ENCODE data around the gene B4GAT1. TPM values are rescaled to one million over a fixed set of nuclear protein-coding genes. Genes with fewer than 3 reads are reported as not detected.
A peak's percentile ranks its signal among the peaks of the same experiment; 100 is the strongest.
"Not testable (repeated sequence)": the region's sequence is repeated elsewhere in the genome, so short reads cannot be mapped to it uniquely, and the experiment has no call there.

Gene B4GAT1
- polyA plus RNA-seq, 1 experiment: 15.9 TPM

- ChIA-PET CTCF (interaction anchor here (0.6 to 9.5 kb wide), 44 partner anchors 9 to 538 kb away, joined by 3 to 98 read pairs (median 5); partner anchors contain the start of genes MRPL11, NPAS4, SLC29A2 and YIF1A), POLR2A (interaction anchor here (0.7 to 1.1 kb wide), 2 partner anchors 38 to 80 kb away, joined by 3 read pairs; no protein-coding TSS in a partner anchor)
- peak; percentile 66 for DNase-seq (ENCODE audit: low read depth, low spot score)
- peak; percentile 95 for TF ChIP-seq CTCF (IDR thresholded peaks at IDR 0.05; ENCODE audit: low read depth, low read length)
- Histone ChIP-seq H3K9me3 (ENCODE audit: control insufficient read depth, insufficient read depth, low read length) (no peaks in the 10 kb centered on the region), H3K4me3 (ENCODE audit: low read depth, low read length) (peak overlapping the region; percentile 41), H3K27ac (ENCODE audit: low read depth, low read length) (no peak overlapping the region), H3K27me3 (ENCODE audit: control insufficient read depth, insufficient read depth, low read length) (no peaks in the 10 kb centered on the region)
Measured at GRCh38 chr11:66386171-66387069, 39.0 kb upstream of the B4GAT1 start.

- CTCF ChIA-PET: interaction anchor here (1.3 to 9.5 kb wide), 3 partner anchors 34 to 72 kb away, joined by 4 to 98 read pairs (median 16); partner anchors contain the start of gene BRMS1
- DNase-seq (ENCODE audit: low read depth, low spot score); H3K9me3 ChIP-seq (ENCODE audit: control insufficient read depth, insufficient read depth, low read length); H3K27me3 ChIP-seq (ENCODE audit: control insufficient read depth, insufficient read depth, low read length); POLR2A ChIA-PET; H3K27ac ChIP-seq (ENCODE audit: low read depth, low read length); H3K4me3 ChIP-seq (ENCODE audit: low read depth, low read length): not testable (repeated sequence)
Measured at GRCh38 chr11:66384316-66384715, 36.9 kb upstream of the B4GAT1 start.

GRCh38 chr11:66380264-66380663, 32.8 kb upstream of the B4GAT1 start:
- ChIA-PET CTCF (interaction anchor here (0.6 to 1.6 kb wide), 3 partner anchors 9 to 69 kb away, joined by 4 to 6 read pairs (median 5); no protein-coding TSS in a partner anchor), POLR2A (interaction anchor here (0.8 kb wide), 1 partner anchor 28 kb away, joined by 7 read pairs; no protein-coding TSS in a partner anchor)

GRCh38 chr11:66373690-66374287, 26.4 kb upstream of the B4GAT1 start:
- POLR2A ChIA-PET; H3K27ac ChIP-seq (ENCODE audit: low read depth, low read length); H3K9me3 ChIP-seq (ENCODE audit: control insufficient read depth, insufficient read depth, low read length); H3K4me3 ChIP-seq (ENCODE audit: low read depth, low read length); DNase-seq (ENCODE audit: low read depth, low spot score): not testable (repeated sequence)
- peaks cover 14% of the 10 kb centered on the region for H3K27me3 ChIP-seq (ENCODE audit: control insufficient read depth, insufficient read depth, low read length)
- CTCF ChIA-PET: interaction anchor here (0.6 to 1.6 kb wide), 4 partner anchors 12 to 151 kb away, joined by 4 to 10 read pairs (median 4); no protein-coding TSS in a partner anchor

More at GRCh38 chr11:66380264-66380663, 32.8 kb upstream of the B4GAT1 start:
- not testable (repeated sequence) for H3K9me3 ChIP-seq (ENCODE audit: control insufficient read depth, insufficient read depth, low read length); DNase-seq (ENCODE audit: low read depth, low spot score); H3K27ac ChIP-seq (ENCODE audit: low read depth, low read length); H3K4me3 ChIP-seq (ENCODE audit: low read depth, low read length); H3K27me3 ChIP-seq (ENCODE audit: control insufficient read depth, insufficient read depth, low read length)

- Histone ChIP-seq H3K27me3 (ENCODE audit: control insufficient read depth, insufficient read depth, low read length) (peaks cover 14% of the 10 kb centered on the region), H3K4me3 (ENCODE audit: low read depth, low read length) (no peak overlapping the region), H3K9me3 (ENCODE audit: control insufficient read depth, insufficient read depth, low read length) (no peaks in the 10 kb centered on the region), H3K27ac (ENCODE audit: low read depth, low read length) (no peak overlapping the region)
- TF ChIP-seq CTCF (IDR thresholded peaks at IDR 0.05; ENCODE audit: low read depth, low read length): no peak
- ChIA-PET CTCF (interaction anchor here (0.6 to 1.6 kb wide), 3 partner anchors 13 to 150 kb away, joined by 4 to 10 read pairs (median 4); no protein-coding TSS in a partner anchor), POLR2A (no interaction called here)
- no peak for DNase-seq (ENCODE audit: low read depth, low spot score)
Measured at GRCh38 chr11:66373265-66373664, 25.8 kb upstream of the B4GAT1 start.

GRCh38 chr11:66371627-66372415, 24.4 kb upstream of the B4GAT1 start, which contains the start of gene SLC29A2:
TSS of gene SLC29A2 (minus strand) at chr11:66371760. CDS start at chr11:66371591, 169 bp downstream.
- Histone ChIP-seq H3K27me3 (ENCODE audit: control insufficient read depth, insufficient read depth, low read length) (peaks cover 14% of the 10 kb centered on the region), H3K9me3 (ENCODE audit: control insufficient read depth, insufficient read depth, low read length) (no peaks in the 10 kb centered on the region), H3K27ac (ENCODE audit: low read depth, low read length) (no peak within 1 kb of the TSS), H3K4me3 (ENCODE audit: low read depth, low read length) (peak within 1 kb of the TSS; percentile 61)
- no peak for DNase-seq (ENCODE audit: low read depth, low spot score)
- ChIA-PET CTCF (interaction anchor here (0.8 to 2.5 kb wide), 3 partner anchors 14 to 18 kb away, joined by 4 to 17 read pairs (median 6); no protein-coding TSS in a partner anchor), POLR2A (interaction anchor here (1.1 kb wide), 1 partner anchor 59 kb away, joined by 3 read pairs; no protein-coding TSS in a partner anchor)
- TF ChIP-seq CTCF (IDR thresholded peaks at IDR 0.05; ENCODE audit: low read depth, low read length): no peak
